Stimulated activated CD4-positive, alpha-beta T cell treated with anti-CD3 and anti-CD28 coated beads, Interleukin-12 subunit alpha, Interleukin-12 subunit beta, amount 100 ng/mL, for 24 hours (primary cell): ENCODE data around the gene PHF5A.
"Not testable (repeated sequence)": the region's sequence is repeated elsewhere in the genome, so short reads cannot be mapped to it uniquely, and the experiment has no call there.

ENCODE experiments used
- DNase-seq, 2 experiments: peaks; one replicate each; pipeline ENCODE4 v3.0.0-alpha.2; 2020; ENCODE audit warnings: low read depth in 2 of 2

Gene PHF5A

DNA sequence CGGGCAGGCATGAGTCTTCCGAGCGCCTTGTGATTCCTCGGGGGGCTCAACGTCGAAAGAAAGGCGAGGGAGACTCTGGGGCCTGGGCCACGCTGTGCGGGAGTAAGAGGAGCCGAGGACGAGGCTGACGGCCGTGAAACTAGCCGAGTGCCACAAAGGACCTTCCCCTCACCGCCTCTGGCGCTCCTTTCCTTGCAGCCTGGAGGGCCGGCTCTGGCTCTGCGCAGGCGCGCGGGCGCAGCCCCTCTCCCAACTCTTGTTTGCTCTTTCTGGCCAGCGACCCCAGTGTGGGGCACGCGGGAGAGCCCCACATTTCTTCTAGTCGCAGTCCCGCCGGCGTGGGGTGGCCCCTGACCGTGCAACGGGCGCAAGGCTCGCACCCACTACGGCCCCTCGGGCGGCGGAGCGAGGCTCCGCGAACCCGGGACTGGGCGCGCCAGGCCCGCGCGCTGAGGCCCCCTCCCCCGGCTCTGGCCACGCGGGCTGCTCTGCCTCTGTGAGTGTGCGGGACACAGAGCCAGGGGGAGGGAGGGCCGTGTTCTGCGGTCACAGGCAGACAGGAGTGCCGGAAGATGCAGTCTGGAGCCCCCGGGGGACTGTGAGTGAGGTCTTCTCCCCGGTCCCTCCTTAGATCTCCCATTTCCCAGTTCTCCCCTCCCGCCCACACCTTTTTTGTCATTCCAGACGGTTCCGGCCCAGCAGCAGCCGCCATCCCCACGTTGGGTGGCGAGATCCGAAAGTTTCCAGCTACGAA, 20.9 kb downstream of the PHF5A start:
- DNase-seq: peak; percentile 38 to 50

DNA sequence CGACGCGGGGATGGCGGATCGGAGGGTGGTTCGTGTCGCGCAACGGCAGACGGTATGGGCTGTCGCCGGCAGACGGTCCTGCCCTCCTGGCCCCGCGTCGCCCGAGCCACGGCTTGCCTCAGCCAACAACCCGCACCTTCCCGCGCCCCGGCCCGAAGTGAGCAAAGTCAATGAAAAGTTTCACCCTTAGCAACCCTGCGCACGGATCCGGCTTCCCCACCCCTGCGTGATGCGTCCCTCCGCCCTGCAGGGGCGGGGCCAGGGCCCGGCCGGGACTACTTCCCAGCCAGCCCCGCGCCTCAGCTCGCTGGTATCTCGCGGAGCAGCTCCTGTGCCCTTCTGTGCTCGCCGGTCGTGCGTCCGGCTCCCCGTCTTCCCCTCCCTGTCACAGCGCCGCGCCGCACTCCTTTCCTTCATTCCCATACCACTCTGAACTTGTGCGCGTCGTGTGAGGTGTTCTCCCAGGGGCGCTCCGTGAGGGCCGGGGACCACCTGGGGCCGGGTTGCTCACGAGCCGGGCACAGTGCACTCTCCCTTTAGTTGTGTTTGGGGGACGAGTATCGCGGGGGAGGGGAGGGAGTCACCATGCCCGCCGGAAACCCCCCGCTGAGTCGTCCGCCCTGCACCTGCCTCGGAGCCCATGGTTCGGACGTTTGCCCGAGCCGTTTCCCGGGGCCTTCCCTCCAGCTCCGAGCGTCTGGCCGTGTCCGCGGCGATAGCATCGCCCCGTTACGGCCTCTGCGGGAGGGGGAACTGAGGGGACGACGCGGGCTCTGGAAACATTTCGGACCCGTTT, 21.7 kb downstream of the PHF5A start, which contains the start of gene TOB2:
TSS of gene TOB2 (minus strand) at position 163 of the 796 bp plus-strand sequence. CDS start 9,456 bp downstream, outside the sequence.
- DNase-seq: peak; percentile 90 to 91

DNA sequence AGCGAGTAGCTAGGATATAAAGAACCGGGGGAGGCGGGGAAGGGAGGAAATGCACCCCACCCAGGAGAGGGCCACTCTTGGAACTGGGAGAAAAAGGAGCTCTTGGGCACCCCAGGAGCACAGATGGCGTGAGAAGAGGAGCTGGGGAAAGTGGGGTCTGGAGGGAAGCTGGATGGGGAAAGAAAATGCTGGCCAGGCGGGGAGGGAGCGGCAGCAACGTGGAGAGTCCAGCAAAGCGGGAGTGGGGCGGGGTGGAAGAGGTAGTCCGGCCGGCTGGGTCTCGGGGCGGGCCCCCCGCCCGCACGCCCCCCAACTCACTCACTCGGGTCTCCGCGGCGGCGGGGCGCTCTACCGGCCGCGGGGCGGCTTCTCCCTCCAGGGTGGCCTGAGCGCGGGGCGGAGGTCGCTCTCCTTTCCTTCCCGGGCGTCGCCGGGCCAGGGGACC, 22.4 kb downstream of the PHF5A start:
- DNase-seq: peak in 1 of 2 experiments; percentile 6

DNA sequence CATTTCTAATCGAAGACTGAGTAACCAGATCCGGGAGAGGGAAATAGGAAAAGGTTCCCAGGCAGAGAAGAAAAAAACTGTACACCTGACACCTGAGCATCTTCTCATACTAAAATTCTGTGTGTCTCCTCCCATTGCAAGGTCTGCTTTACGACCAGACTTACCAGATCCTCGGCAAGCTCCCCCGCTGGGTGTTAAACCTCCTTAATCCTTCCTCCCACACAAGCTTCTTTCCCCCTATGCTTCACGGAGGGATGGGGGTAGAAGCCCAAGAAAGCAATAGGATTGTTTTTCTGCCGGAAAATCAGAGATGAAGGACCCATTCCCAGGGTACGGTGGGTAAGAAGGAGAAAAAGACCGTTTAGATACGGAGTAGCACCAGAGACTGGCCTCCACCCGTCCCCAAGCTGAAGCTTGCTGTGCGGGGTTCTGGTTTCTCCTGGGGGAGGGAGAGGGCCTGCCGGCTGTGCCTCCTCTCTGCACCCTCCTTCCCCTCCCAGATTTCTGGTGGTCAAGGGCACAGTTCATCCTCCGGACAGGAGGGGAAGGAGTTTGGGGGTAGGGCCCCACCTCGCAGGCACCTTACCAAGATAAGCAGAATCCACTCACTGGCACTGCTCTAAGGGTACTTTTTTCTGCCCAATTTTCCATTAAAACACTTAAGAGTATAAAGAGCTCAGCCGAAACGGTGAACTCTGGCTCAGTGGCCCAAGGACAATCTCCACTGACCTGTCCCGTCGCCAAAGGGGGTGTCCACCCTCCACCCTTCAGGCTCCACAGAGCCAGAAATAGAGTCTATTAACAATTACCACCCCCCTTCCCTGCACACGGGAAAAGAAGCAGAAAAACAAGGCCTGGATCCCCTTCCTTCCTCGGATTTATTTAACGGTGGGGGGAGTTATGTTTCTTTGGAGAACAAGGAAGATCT, 23.1 kb downstream of the PHF5A start:
- DNase-seq: peak in 1 of 2 experiments; percentile 16

DNA sequence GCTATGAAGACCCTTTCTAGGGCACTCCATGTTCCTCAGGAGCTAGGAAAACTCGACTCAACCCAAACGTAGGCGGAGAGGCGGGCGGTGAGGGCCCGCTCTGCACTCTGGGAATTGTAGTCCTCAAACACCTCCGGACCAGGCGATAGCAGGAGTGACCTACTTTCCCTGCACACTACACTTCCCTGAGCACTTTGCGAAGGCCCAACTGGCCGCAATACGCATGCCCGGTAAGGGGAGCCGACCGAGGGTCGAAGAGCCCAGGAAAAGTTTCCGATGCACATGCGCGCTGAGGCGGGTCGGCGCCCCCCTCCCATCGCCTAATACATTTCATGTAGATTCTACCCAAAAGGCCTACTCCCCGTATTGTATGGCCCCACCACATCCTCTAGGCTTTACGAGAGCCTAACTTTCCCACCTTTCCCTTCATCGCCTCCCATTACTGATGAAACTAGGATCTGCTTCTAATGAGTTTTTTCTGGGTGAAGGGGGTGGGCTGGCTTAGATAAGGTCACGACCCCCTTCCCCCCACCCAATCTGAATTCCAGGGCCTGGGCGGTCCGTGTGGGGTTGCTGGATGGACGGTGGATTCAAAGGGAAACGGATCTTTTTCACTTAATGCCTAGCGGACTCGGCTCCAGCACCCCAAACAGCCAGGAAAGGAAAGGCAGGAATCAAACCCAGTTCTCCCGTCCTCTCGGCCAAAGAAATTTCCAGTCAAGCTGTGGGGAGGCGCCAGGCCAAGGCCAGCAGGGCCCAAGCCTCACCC, 23.9 kb downstream of the PHF5A start:
- peak; percentile 71 to 86 for DNase-seq

DNA sequence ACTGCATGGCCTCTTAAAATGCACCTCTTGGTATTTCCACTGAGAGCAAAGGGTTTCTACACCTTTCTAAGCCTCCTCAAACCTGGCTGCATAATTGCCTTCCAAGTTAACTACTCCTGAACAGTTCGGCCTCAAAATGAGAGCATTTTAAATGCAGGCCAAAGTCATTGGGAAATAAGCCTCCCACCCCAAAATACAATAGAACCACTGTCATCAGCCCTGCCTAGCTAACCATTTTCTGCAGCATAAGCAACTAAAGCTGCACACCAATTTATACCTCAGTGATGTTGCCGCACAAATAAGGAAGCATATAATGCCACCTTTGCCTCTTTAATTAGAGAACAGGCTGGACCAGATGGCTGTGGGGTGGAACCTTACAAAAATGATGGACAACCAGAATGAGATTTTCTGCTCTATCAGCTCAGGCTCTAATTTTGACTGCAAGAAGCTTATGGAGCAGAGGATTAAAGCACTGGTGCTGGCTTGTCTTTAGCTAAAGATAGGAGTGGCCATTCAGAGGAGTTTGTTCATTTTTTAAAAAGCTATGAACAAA, 26.2 kb downstream of the PHF5A start:
- DNase-seq: no peak

DNA sequence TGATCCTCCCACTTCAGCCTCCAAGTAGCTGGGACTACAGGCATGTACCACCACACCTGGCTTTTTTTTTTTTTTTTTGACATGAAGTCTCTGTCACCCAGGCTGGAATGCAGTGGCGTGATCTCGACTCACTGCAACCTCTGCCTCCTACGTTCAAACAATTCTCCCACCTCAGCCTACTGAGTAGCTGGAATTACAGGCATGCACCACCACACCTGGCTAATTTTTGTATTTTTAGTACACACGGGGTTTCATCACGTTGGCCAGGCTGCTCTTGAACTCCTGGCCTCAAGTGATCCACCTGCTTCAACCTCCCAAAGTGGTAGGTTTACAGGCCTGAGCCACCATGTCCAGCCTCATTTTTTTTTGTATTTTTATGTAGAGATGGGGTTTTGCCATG, 28.0 kb downstream of the PHF5A start:
- not testable (repeated sequence) for DNase-seq

DNA sequence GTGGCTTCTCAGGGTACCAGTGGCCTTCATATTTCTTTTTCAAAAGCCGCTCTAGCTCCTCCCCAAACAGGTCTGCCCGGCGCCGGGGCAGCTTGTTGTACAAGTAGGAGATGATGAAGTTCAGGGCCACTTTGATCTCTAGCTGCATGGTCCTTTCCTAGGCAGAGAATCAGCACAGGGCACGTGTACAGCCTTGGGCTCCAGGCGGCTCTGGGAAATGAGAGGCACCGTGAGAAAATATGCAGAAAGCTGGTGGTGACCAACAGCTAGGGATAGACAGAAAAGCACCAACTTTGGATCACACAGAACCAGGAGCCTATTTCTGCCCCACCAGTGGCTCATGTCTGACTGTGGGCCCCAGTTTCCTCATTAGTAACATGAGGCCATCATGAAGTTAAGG, 31.3 kb downstream of the PHF5A start:
- no peak for DNase-seq

DNA sequence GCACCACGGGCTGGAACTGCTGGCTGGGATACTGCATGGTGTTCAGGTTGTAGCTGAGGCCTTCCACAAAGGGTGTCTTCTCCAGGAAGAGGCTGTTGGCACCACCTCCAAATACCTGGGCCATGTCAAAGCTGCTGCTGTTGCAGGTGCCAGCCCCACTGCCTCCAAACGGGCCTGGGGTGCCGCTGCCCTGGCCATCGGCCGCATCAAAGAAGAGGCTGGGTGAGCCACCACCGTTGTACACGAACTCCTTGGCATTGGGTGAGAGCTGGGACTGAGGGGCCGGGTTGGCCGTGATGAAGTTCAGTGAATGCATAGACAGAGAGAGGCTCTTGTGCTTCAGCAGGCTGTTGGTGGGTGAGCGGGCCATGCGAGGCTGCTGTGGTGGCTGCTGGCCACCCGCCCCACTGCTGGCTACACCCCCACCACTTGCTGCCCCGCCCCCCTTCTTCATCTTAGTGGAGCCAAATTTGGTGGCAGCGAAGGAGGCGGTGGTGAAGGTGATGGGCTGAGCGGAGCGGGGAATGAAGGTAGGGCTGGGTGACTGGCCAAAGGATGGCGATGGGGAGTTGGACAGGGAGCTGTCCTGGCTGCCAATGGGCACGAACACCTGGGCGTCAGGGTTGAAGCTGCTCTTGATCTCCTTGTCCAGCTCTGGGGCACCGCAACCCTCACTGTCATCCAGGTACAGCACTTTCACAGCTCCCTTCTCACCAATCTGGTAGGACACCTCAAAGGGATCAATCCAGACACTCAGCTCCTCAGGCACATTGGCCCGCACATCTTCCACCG, 32.0 kb downstream of the PHF5A start:
- DNase-seq: no peak

DNA sequence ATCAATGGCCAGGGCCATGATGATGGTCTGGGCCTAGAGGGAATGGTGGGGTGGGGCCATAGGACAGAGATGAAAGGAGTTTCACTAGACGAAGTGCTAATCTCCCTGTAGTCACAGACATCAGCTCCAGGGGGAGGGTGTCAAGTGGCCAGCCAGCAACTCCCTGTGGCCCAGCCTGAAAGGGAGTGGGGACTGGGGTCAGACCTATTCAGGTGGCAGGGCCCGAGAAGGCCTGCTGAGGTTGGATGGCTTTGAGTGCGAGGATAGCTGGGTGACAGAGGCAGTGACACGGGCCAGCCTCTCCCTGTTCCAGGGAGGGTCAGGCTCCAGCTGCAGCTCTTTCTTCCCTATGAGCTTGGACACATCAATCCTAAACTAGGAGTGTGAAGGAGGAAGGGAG, 32.9 kb downstream of the PHF5A start:
- DNase-seq: no peak

DNA sequence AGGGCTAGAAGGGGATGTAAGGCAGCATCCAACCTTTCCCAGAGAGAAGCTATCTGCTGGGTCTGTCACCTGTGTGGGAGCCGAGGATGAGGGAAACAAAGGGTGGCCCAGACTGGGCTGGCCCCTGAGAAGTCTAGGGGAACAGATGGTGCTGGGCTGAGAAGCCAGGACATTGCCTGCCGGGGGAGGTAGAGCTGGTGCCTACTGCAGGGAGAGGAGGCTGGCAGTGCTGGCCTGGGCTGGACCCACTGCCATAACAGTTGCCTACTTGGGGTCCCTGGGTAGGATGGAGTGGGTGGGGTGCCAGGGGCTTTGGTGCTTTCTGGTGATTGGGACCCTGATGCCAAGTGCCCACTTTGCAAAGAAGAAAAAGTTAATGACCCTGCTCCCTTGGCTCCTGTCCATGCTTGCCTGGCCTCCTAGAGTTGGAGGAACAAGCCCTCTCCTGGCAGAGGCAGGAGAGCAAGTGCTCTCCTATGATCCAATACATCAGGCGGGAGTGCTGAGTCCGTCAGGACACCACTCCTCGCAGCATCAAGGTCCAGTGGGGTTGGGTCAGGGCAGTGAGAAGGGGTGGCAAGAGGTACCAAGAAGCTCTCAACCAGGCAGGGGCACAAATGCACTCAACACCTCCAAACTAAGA, 34.0 kb downstream of the PHF5A start:
- not testable (repeated sequence) for DNase-seq

DNA sequence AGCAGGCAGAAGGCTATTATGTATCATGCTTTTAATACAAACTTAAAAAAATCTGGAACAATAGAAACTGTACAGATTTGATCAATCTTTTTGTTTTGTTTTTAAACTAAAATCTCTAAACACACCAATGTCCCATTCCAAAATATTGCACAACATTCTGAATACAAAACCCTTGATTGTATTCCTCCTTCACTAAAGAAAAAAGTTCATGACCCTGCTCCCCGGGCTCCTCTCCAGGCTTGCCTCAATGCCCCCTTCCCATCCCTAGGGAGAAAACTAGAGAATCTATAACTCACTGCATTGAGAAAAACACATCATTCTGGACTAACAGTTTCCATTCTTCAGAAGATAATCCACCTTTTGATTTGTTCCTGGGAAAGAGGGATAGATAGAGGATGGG, 35.0 kb downstream of the PHF5A start:
- not testable (repeated sequence) for DNase-seq

DNA sequence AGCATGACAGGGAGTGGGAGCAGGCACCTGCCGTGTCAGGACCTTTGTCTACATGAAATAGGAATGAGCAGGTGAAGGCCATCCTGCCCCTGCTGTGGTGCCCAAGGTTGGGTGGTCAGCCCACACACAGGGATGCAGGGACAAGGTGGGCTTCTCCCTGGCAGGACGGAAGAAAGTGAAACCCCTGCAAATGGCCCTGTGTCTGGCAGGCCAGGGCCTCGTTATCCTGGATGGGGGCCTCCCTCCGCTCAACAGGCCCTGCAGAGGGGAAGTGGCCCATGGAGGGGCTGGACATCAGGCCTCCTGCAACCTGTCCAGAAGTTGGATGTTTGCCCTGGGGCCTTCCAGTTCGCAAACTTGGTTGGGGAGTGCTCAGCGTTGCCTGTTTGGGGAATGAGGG, 36.8 kb downstream of the PHF5A start:
- DNase-seq: no peak

DNA sequence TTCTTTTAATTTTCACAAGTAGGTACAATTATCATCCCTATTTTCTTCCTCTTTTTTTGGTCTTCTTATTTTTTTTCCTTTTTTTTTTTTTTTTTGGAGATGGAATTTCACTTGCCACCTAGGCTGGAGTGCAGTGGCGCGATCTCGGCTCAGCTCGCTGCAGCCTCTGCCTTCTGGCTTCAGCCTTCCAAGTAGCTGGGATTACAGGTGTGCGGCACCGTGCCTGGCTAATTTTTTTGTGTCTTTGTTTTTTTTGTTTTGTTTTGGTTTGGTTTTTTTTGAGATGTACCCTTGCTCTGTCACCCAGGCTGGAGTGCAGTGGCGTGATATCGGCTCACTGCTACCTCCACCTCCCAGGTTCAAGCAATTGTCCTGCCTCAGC, 38.5 kb downstream of the PHF5A start:
- no peak for DNase-seq

DNA sequence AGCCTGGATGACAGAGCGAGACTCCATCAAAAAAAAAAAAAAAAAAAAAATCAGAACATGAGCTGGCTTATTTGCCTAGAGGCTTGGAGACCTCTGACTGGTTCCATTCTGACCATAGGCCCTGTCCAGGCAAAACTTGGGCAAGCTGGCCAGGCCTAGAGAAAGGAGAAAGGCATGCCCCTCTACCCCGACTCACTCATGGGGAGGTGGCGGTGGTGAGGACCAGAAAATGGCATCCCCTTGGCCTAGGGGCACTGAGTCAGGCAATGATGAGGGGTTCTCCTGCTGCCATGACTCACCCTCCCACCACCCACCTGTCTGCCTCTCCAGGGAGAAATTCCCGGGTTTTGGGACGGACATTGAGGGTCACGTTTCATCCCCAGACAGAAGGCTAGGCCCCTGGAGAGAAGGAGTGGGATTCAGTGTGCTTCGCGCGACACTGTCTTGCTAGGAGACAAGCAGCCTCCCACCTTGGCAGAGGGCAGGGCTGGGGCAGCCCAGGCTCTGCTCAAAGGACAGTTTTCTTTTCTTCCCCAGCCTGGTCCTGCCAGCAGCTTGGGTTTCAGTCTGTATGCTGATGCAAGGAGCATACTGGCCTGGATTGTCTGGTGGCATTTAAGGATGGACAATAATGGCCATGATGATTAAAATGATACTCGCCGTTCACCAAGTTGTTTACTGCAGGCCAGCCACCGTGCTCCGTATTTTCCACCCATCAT, 39.1 kb downstream of the PHF5A start:
- DNase-seq: no peak

DNA sequence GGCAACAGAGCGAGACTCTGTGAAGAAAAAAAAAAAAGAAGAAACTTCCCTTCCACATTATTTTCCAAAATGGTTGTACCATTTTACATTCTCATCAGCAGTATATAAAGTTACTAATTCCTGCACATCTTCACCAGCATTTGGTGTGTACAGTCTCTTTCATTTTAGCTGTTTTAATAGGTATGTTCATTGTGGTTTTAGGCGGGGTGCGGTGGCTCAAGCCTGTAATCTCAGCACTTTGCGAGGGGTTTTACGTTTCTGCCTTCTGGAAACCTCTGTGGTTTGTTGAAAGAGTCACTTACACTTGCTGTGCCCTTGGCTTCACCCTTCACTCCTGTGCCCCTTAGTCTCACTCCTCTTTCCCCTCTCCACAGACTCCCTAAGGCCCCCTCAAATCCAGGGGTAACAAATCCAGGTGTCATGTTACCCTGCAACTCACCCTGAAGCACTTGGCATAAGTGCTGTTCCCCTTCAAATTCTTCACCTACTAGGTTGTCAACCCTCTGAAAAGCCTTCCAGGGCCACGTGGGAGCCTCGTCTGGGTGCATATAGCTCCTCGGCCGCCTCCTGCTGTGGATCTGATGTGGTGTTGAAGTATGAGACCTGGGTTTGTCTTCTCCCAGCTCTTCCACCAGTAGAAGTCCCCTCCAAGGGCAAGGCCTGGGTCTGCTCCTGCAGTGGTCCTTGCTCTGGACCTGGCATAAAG, 42.7 kb downstream of the PHF5A start:
- no peak for DNase-seq

DNA sequence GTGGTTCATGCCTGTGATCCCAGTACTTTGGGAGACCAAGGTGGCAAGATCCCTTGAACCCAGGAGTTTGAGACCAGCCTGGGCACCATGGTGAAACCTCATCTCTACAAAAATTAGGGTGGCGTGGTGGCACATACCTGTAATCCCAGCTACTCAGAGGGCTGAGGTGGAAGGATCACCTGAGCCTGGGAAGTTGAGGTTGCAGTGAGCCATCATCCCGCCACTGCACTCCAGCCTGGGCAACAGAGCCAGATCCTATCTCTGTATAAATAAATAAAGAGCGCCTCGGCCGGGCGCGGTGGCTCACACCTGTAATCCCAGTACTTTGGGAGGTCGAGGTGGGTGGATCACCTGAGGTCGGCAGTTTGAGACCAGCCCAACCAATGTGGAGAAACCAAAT, 49.8 kb downstream of the PHF5A start:
- DNase-seq: no peak
